ENCODE results near the gene KNL1.

- TF ChIP-seq, protein P1, sequence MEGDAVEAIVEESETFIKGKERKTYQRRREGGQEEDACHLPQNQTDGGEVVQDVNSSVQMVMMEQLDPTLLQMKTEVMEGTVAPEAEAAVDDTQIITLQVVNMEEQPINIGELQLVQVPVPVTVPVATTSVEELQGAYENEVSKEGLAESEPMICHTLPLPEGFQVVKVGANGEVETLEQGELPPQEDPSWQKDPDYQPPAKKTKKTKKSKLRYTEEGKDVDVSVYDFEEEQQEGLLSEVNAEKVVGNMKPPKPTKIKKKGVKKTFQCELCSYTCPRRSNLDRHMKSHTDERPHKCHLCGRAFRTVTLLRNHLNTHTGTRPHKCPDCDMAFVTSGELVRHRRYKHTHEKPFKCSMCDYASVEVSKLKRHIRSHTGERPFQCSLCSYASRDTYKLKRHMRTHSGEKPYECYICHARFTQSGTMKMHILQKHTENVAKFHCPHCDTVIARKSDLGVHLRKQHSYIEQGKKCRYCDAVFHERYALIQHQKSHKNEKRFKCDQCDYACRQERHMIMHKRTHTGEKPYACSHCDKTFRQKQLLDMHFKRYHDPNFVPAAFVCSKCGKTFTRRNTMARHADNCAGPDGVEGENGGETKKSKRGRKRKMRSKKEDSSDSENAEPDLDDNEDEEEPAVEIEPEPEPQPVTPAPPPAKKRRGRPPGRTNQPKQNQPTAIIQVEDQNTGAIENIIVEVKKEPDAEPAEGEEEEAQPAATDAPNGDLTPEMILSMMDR (IDR thresholded peaks at IDR 0.05), result no peak
- TF ChIP-seq POLR2A (IDR thresholded peaks at IDR 0.05) (no peak), POLR2AphosphoS5 (IDR thresholded peaks at IDR 0.05) (no peak), EP300 (IDR thresholded peaks at IDR 0.05) (no peak)
Measured at GRCh38 chr15:40618906-40619305, 24.9 kb downstream of the KNL1 start.
